PFSK-1 (cell line): Measurements from ENCODE around the gene BCR.

Experiments
- FOXP2 ChIP-seq: optimal IDR thresholded peaks from 2 replicates; pipeline ENCODE3; 2011; ENCODE audit warnings: borderline replicate concordance, control low read depth, inconsistent platforms; ENCODE audit not compliant: insufficient read depth; ENCODE audit errors: extremely low read length, extremely low read depth
- POLR2AphosphoS5 ChIP-seq: IDR thresholded peaks from 2 replicates; pipeline ENCODE4 v1.6.1; 2012; ENCODE audit warnings: low read depth, mild to moderate bottlenecking, control low read depth, low read length, moderate library complexity
- REST ChIP-seq, 2 experiments: IDR thresholded peaks; 2 replicates each; pipeline versions ENCODE4 v1.6.1 to v1.8.0; 2011 to 2012; ENCODE audit warnings: low read depth in 2 of 2, low read length in 2 of 2, control low read depth in 1 of 2, inconsistent platforms in 1 of 2, mild to moderate bottlenecking in 1 of 2, moderate library complexity in 1 of 2; ENCODE audit not compliant: insufficient read depth in 1 of 2
- SIN3A ChIP-seq: IDR thresholded peaks from 2 replicates; pipeline ENCODE4 v1.6.1; 2012; ENCODE audit warnings: mild to moderate bottlenecking, low read length, moderate library complexity, borderline replicate concordance; ENCODE audit not compliant: insufficient read depth
- TAF1 ChIP-seq: IDR thresholded peaks from 2 replicates; pipeline ENCODE4 v1.6.1; 2012; ENCODE audit warnings: low read length, control low read depth, borderline replicate concordance; ENCODE audit not compliant: insufficient read depth

Gene BCR

DNA sequence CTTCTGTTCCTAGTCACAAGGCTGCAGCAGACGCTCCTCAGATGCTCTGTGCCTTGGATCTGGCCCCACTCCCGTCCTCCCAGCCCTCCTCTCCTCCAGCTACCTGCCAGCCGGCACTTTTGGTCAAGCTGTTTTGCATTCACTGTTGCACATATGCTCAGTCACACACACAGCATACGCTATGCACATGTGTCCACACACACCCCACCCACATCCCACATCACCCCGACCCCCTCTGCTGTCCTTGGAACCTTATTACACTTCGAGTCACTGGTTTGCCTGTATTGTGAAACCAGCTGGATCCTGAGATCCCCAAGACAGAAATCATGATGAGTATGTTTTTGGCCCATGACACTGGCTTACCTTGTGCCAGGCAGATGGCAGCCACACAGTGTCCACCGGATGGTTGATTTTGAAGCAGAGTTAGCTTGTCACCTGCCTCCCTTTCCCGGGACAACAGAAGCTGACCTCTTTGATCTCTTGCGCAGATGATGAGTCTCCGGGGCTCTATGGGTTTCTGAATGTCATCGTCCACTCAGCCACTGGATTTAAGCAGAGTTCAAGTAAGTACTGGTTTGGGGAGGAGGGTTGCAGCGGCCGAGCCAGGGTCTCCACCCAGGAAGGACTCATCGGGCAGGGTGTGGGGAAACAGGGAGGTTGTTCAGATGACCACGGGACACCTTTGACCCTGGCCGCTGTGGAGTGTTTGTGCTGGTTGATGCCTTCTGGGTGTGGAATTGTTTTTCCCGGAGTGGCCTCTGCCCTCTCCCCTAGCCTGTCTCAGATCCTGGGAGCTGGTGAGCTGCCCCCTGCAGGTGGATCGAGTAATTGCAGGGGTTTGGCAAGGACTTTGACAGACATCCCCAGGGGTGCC lies 109.8 kb downstream of the BCR start:
- no peak for TF ChIP-seq FOXP2
- no peak for TF ChIP-seq TAF1
- no peak for TF ChIP-seq REST (IDR thresholded peaks at IDR 0.05; ENCODE audit: insufficient read depth in 1 of 2, low read depth in 2 of 2, low read length in 2 of 2)
- TF ChIP-seq SIN3A, result no peak
- TF ChIP-seq POLR2AphosphoS5, result no peak

DNA sequence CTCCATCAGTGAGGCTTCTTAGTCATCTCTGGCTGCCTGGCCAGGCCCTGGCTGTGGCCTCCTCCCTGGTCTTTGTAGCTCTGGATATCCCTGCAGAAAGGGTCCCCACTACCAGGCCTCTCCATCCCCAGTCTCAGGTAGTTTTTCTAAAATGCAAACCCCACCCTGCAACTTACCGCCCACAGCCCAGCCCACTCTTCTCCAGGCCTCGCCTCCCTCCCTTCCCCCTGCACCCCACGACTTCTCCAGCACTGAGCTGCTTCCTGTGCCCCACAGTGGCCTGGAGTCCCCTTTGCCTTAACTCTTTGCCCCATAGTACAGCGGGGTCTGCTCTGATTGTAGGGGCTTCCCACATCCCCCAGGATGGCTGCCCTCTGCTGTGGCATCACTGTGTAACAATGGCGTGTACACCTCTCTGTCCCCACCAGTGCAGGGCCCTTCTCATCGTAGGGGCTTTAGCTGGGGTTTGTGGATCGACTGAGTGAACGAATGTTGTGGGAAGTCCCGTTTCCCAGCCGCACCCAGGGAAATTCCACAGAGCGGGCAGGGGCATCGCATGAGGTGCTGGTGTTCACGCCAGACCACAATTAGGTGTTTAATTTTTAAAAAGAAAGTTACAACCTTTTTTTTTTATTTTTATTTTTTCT lies 111.6 kb downstream of the BCR start:
- TF ChIP-seq SIN3A, result no peak
- TF ChIP-seq FOXP2, result no peak
- TF ChIP-seq POLR2AphosphoS5, result no peak
- no peak for TF ChIP-seq TAF1
- no peak for TF ChIP-seq REST (IDR thresholded peaks at IDR 0.05; ENCODE audit: insufficient read depth in 1 of 2, low read depth in 2 of 2, low read length in 2 of 2)

- no peak for TF ChIP-seq FOXP2
- TF ChIP-seq SIN3A, result no peak
- no peak for TF ChIP-seq REST (IDR thresholded peaks at IDR 0.05; ENCODE audit: insufficient read depth in 1 of 2, low read depth in 2 of 2, low read length in 2 of 2)
- TF ChIP-seq TAF1, result no peak
- TF ChIP-seq POLR2AphosphoS5, result no peak
Measured at GRCh38 chr22:23292453-23293350, 112.4 kb downstream of the BCR start.

- TF ChIP-seq REST (IDR thresholded peaks at IDR 0.05; ENCODE audit: insufficient read depth in 1 of 2, low read depth in 2 of 2, low read length in 2 of 2) (no peak), SIN3A (no peak), POLR2AphosphoS5 (no peak), FOXP2 (no peak), TAF1 (no peak)
Measured at GRCh38 chr22:23293720-23294119, 113.4 kb downstream of the BCR start.
